ENCODE results near the gene GRM4.

DNA sequence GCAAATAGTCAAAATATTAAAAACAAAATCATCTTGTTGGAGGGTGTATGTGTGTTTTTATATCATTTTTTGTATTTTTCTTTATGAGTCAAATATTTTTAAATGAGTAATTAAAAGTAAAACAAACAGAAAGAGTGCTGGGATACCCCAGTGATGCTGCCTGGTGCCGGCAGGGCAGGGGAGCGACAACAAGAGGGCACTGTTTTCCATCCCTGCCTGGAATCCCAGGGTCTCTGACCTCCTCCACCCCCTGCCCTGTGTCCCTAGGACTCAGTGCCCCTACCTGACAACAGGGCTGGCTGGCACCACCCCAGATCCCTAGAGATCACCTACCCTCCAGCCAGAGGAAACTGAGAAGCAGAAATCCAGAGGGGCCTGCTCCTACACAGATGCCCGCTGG is 48.9 kb upstream of the GRM4 start:
- TF ChIP-seq CTCF (conservative IDR thresholded peaks at IDR 0.05; ENCODE audit: low read depth, low read length) (0 out of 2 replicates have a peak, but pooled peaks have one; percentile 15), EZH2 (IDR thresholded peaks at IDR 0.05; ENCODE audit: borderline replicate concordance, low read depth, low read length, poor library complexity, severe bottlenecking) (no peak)
